Mesenchymal stem cell (in vitro differentiated cells and primary cell): ENCODE results near the gene ANO7.
A peak's percentile ranks its signal among the peaks of the same experiment; 100 is the strongest.

Experiments used
- DNase-seq: peaks from one replicate; pipeline ENCODE4 v3.0.0-alpha.2; 2013
- H2AFZ ChIP-seq: one replicate; pipeline ENCODE4 v1.6.1; 2013; ENCODE audit warnings: low read depth, mild to moderate bottlenecking, control low read depth, inconsistent platforms, low read length, moderate library complexity
- H2AK5ac ChIP-seq: 2 replicates; pipeline ENCODE4 v1.6.1; 2013; ENCODE audit warnings: low read length, moderate library complexity, mild to moderate bottlenecking, inconsistent platforms; ENCODE audit not compliant: severe bottlenecking
- H2BK120ac ChIP-seq: one replicate; pipeline ENCODE4 v1.6.1; 2013; ENCODE audit warnings: low read depth, mild to moderate bottlenecking, inconsistent platforms, low read length, moderate library complexity
- H2BK12ac ChIP-seq, 2 experiments: one replicate each; pipeline ENCODE4 v1.6.1; 2013; ENCODE audit warnings: inconsistent platforms in 2 of 2, low read length in 2 of 2, mild to moderate bottlenecking in 2 of 2, moderate library complexity in 2 of 2, control low read depth in 1 of 2
- H2BK15ac ChIP-seq: one replicate; pipeline ENCODE4 v1.6.1; 2013; ENCODE audit warnings: mild to moderate bottlenecking, low read depth, inconsistent platforms; ENCODE audit not compliant: poor library complexity, severe bottlenecking
- H2BK5ac ChIP-seq: 2 replicates; pipeline ENCODE4 v1.6.1; 2013; ENCODE audit warnings: low read depth, mild to moderate bottlenecking, low read length, control low read depth, inconsistent platforms; ENCODE audit not compliant: poor library complexity, severe bottlenecking
- H3K14ac ChIP-seq, 2 experiments: one replicate each; pipeline ENCODE4 v1.6.1; 2013; ENCODE audit warnings: inconsistent platforms in 2 of 2, low read length in 2 of 2, control low read depth in 1 of 2, mild to moderate bottlenecking in 1 of 2, moderate library complexity in 1 of 2
- H3K18ac ChIP-seq, 2 experiments: one replicate each; pipeline ENCODE4 v1.6.1; 2013; ENCODE audit warnings: inconsistent platforms in 2 of 2, low read length in 2 of 2, control low read depth in 1 of 2, low read depth in 1 of 2, mild to moderate bottlenecking in 1 of 2
- H3K23ac ChIP-seq, 2 experiments: one replicate each; pipeline ENCODE4 v1.6.1; 2013; ENCODE audit warnings: inconsistent platforms in 2 of 2, low read length in 2 of 2, mild to moderate bottlenecking in 2 of 2, moderate library complexity in 2 of 2, control low read depth in 1 of 2
- H3K27ac ChIP-seq: 2 replicates; pipeline ENCODE4 v1.5.1; 2013; ENCODE audit warnings: mild to moderate bottlenecking, moderate library complexity, low read length, control low read depth, inconsistent platforms; ENCODE audit not compliant: poor library complexity, severe bottlenecking
- H3K27me3 ChIP-seq, 2 experiments: 2 replicates each; pipeline versions ENCODE4 v1.6.1 to v1.7.0; 2013; ENCODE audit warnings: low read length in 2 of 2, mild to moderate bottlenecking in 2 of 2, moderate library complexity in 2 of 2, control low read depth in 1 of 2, inconsistent platforms in 1 of 2; ENCODE audit not compliant: control insufficient read depth in 1 of 2, insufficient read depth in 1 of 2
- H3K36me3 ChIP-seq, 2 experiments: 2 replicates each; pipeline versions ENCODE4 v1.6.1 to v1.7.0; 2013; ENCODE audit warnings: low read length in 2 of 2, control low read depth in 1 of 2, inconsistent platforms in 1 of 2, low read depth in 1 of 2, mild to moderate bottlenecking in 1 of 2; ENCODE audit not compliant: insufficient read depth in 2 of 2, control insufficient read depth in 1 of 2
- H3K4ac ChIP-seq, 2 experiments: one replicate each; pipeline ENCODE4 v1.6.1; 2013; ENCODE audit warnings: inconsistent platforms in 2 of 2, low read length in 2 of 2, mild to moderate bottlenecking in 2 of 2, moderate library complexity in 2 of 2, control low read depth in 1 of 2, low read depth in 1 of 2
- H3K4me1 ChIP-seq: 2 replicates; pipeline ENCODE4 v1.6.1; 2013; ENCODE audit warnings: low read depth, low read length, control low read depth; ENCODE audit not compliant: control insufficient read depth, insufficient read depth
- H3K4me2 ChIP-seq: 2 replicates; pipeline ENCODE4 v1.6.1; 2013; ENCODE audit warnings: low read length, mild to moderate bottlenecking, inconsistent platforms; ENCODE audit not compliant: poor library complexity, severe bottlenecking
- H3K4me3 ChIP-seq, 2 experiments: 2 replicates each; pipeline versions ENCODE4 v1.5.1 to v1.7.0; 2013; ENCODE audit warnings: low read length in 2 of 2, mild to moderate bottlenecking in 2 of 2, control low read depth in 1 of 2, low read depth in 1 of 2; ENCODE audit not compliant: insufficient read depth in 1 of 2
- H3K79me1 ChIP-seq: replicated peaks from 2 replicates; pipeline ENCODE4 v1.6.1; 2013; ENCODE audit warnings: mild to moderate bottlenecking, control low read depth, low read length, inconsistent platforms; ENCODE audit not compliant: poor library complexity, severe bottlenecking
- H3K9ac ChIP-seq: 2 replicates; pipeline ENCODE4 v1.7.0; 2013; ENCODE audit warnings: mild to moderate bottlenecking, low read length, moderate library complexity
- H3K9me3 ChIP-seq: 2 replicates; pipeline ENCODE4 v1.7.0; 2013; ENCODE audit warnings: mild to moderate bottlenecking, low read length; ENCODE audit not compliant: control insufficient read depth
- H4K8ac ChIP-seq: one replicate; pipeline ENCODE4 v1.6.1; 2013; ENCODE audit warnings: inconsistent platforms, mild to moderate bottlenecking, low read length, moderate library complexity
- H4K91ac ChIP-seq: one replicate; pipeline ENCODE4 v1.6.1; 2013; ENCODE audit warnings: mild to moderate bottlenecking, low read length, inconsistent platforms
- WGBS: methylation state at CpG from one replicate; pipeline ENCODE4 v1.1.7; 2013; ENCODE audit warnings: mixed read lengths; 5-methylcytosine and 5-hydroxymethylcytosine counted together

Gene ANO7

DNA sequence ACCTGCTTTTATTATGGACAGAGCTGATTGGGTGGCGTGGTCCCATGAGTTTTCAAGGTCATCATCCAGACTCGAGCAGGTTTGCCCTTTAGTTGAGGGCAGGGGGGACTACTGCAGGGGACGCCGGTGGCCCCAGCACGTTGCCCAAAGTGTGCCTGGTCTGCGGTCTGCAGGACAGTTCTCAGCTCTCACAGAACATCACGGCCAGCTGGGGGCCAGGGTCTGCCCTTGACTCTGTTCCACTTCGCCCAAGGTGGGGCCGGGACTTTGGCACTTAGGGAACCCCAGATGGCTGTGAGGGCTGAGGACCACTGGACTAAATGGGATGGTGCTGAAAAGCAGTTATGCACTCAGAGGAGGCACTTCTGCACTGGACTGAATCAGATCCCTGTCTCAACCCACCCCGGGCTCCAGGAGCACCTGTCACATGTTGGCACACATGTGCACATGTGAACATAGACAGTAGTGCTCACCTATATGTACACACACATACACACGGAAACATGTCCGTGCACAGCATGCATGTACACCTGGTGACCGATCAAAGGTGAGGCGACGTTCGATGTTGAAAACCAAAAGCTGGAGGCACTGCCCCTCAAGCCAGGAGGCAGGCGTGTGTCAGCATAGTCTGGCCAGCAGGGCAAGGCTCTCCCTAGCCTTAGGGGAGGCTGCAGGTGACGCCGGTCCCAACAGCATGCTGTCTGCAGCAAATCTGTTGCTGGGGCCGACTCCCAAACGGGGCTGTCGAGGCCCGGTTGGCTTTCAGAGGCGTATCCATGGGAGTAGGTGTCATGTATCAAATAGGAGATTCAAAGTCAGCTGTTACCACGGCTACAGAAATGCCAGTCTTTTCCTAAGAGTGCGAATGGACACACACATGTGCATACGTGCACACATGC is 10.2 kb downstream of the ANO7 start:
- Histone ChIP-seq H3K79me1 (no peaks in the 10 kb centered on the region), H2AK5ac (no peak overlapping the region), H2BK5ac (no peak overlapping the region), H3K14ac (no peak overlapping the region), H4K8ac (no peak overlapping the region), H2BK120ac (no peak overlapping the region), H3K4me2 (no peak overlapping the region), H3K27ac (no peak overlapping the region), H3K4me3 (no peak overlapping the region), H3K9ac (no peak overlapping the region), H2BK12ac (no peak overlapping the region), H3K9me3 (no peaks in the 10 kb centered on the region), H3K4ac (no peak overlapping the region), H3K23ac (no peak overlapping the region), H2AFZ (no peak overlapping the region), H3K27me3 (peaks cover 0 to 41% of the 10 kb centered on the region in 2 experiments), H3K4me1 (peaks cover 4% of the 10 kb centered on the region), H3K36me3 (no peaks in the 10 kb centered on the region), H4K91ac (no peak overlapping the region), H2BK15ac (no peak overlapping the region), H3K18ac (no peak overlapping the region)
- no peak for DNase-seq
- WGBS: 82% methylated on average over 27 of the region's 27 CpGs

DNA sequence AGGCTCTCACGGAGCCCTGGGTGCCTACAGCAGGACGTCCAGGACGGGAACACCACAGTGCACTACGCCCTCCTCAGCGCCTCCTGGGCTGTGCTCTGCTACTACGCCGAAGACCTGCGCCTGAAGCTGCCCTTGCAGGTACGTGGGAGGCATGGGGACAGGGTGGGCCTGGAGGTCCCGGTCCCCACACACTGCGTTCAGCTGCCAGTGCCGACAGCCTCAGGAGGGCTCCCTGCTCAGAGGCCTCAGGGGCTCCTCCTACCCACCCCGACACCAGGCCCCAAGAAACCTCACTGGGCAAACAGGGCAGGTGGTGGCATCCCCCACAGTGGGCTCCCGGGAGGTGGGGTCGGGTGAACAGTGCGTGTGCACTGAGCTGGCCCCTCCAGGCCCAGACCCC is 10.8 kb downstream of the ANO7 start:
- H4K8ac ChIP-seq: no peak overlapping the region
- H2BK15ac ChIP-seq: no peak overlapping the region
- no peak overlapping the region for H3K4me3 ChIP-seq
- no peak overlapping the region for H2BK120ac ChIP-seq
- peaks cover 0 to 41% of the 10 kb centered on the region in 2 experiments for H3K27me3 ChIP-seq
- H3K27ac ChIP-seq: no peak overlapping the region
- H2AFZ ChIP-seq: no peak overlapping the region
- DNase-seq: no peak
- H3K4me1 ChIP-seq: peaks cover 4% of the 10 kb centered on the region
- H2BK12ac ChIP-seq: no peak overlapping the region
- H3K36me3 ChIP-seq: no peaks in the 10 kb centered on the region
- no peak overlapping the region for H3K14ac ChIP-seq
- H3K23ac ChIP-seq: no peak overlapping the region
- H4K91ac ChIP-seq: no peak overlapping the region
- no peak overlapping the region for H2BK5ac ChIP-seq
- H3K9me3 ChIP-seq: no peaks in the 10 kb centered on the region
- H3K4me2 ChIP-seq: no peak overlapping the region
- H3K9ac ChIP-seq: no peak overlapping the region
- no peak overlapping the region for H3K18ac ChIP-seq
- no peak overlapping the region for H3K4ac ChIP-seq
- no peak overlapping the region for H2AK5ac ChIP-seq
- 86% methylated on average over 16 of the region's 16 CpGs for WGBS
- H3K79me1 ChIP-seq: no peaks in the 10 kb centered on the region

DNA sequence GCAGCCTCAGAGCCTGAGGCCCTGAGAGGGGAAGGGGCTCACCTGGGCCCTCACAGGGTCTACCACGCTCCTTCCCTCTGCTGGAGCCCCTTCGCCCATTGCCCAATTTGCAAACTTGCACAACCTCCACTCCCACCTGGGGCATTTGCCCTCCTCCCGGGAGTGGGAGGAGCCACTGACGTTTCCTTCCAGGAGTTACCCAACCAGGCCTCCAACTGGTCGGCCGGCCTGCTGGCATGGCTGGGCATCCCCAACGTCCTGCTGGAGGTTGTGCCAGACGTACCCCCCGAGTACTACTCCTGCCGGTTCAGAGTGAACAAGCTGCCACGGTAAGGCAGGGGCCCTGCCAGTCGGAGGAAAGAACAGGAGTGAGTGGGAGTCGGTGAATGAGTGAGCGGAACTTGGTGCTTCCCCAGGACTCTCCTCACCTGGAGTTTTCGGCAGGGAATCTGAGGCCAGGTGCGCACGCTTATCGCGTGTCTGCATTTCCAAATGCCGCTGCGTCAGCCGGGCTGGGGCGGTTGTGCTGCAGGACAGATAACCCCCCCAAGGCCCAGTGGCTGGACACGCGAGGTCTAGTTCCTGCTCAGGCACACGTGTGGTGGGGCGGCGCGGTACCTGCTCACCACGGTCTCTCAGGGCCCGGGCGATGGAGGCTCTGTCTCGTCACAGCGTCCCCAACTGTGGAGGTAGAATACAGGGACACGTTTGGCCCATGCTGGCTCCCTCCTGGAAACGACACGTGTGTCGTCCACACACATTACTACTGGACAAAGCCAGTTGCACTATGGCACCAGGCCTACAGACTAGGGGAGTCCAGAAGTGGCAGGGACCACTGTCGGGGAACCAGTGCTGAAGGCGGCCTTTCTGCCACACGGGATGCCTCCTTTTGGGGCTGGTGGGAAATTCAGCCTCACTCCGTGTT is 11.7 kb downstream of the ANO7 start:
- H2BK12ac ChIP-seq: no peak overlapping the region
- H3K14ac ChIP-seq: no peak overlapping the region
- no peak overlapping the region for H2AK5ac ChIP-seq
- peak overlapping the region in 1 of 2 experiments; percentile 78 for H3K23ac ChIP-seq
- no peak overlapping the region for H3K4ac ChIP-seq
- H3K4me3 ChIP-seq: no peak overlapping the region
- H3K79me1 ChIP-seq: no peaks in the 10 kb centered on the region
- H3K9me3 ChIP-seq: no peaks in the 10 kb centered on the region
- no peak overlapping the region for H4K8ac ChIP-seq
- H2BK120ac ChIP-seq: no peak overlapping the region
- peaks cover 0 to 39% of the 10 kb centered on the region in 2 experiments for H3K27me3 ChIP-seq
- no peak overlapping the region for H3K9ac ChIP-seq
- no peak overlapping the region for H3K27ac ChIP-seq
- H3K4me2 ChIP-seq: no peak overlapping the region
- H2BK15ac ChIP-seq: no peak overlapping the region
- H3K36me3 ChIP-seq: no peaks in the 10 kb centered on the region
- no peak overlapping the region for H3K18ac ChIP-seq
- no peak for DNase-seq
- 89% methylated on average over 42 of the region's 42 CpGs for WGBS
- H3K4me1 ChIP-seq: peaks cover 6% of the 10 kb centered on the region
- no peak overlapping the region for H4K91ac ChIP-seq
- H2AFZ ChIP-seq: no peak overlapping the region
- H2BK5ac ChIP-seq: no peak overlapping the region

DNA sequence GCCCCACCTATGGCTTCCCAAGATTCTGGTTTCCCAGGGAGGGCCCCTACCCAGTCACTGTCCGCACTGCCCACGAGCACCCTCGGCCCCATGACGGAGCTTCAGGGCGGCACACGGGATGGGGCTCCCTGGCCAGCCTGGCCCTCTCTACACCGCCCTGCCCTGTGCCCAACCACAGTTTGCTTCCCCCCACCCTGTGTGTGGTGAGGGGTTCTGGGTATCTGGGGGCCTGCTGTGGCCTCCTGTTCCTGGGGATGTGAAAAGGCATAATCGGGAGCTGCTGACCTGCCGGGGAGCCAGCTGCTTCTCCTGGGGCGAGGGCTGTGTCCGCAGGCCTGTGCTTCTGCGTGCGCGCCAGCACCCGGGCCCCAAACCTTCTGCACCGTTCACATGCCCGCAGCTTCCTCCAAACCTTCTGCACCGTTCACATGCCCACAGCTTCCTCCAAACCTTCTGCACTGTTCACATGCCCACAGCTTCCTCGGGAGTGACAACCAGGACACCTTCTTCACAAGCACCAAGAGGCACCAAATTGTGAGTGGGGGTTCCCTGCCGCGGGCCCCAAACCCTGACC is 12.4 kb downstream of the ANO7 start:
- H4K8ac ChIP-seq: no peak overlapping the region
- peaks cover 0 to 32% of the 10 kb centered on the region in 2 experiments for H3K27me3 ChIP-seq
- H2BK15ac ChIP-seq: no peak overlapping the region
- H2AFZ ChIP-seq: no peak overlapping the region
- no peak overlapping the region for H3K18ac ChIP-seq
- peaks cover 6% of the 10 kb centered on the region for H3K4me1 ChIP-seq
- no peak overlapping the region for H2AK5ac ChIP-seq
- H3K4me3 ChIP-seq: no peak overlapping the region
- no peak overlapping the region for H2BK5ac ChIP-seq
- no peak overlapping the region for H3K4me2 ChIP-seq
- no peak for DNase-seq
- no peak overlapping the region for H3K14ac ChIP-seq
- WGBS: 93% methylated on average over 20 of the region's 21 CpGs
- H3K79me1 ChIP-seq: no peaks in the 10 kb centered on the region
- no peak overlapping the region for H3K23ac ChIP-seq
- no peak overlapping the region for H3K9ac ChIP-seq
- H3K36me3 ChIP-seq: no peaks in the 10 kb centered on the region
- H3K4ac ChIP-seq: no peak overlapping the region
- H3K27ac ChIP-seq: no peak overlapping the region
- no peak overlapping the region for H2BK12ac ChIP-seq
- no peak overlapping the region for H4K91ac ChIP-seq
- no peak overlapping the region for H2BK120ac ChIP-seq
- H3K9me3 ChIP-seq: no peaks in the 10 kb centered on the region
